ENCODE measurements around the gene NEMP2.
"Not testable (repeated sequence)": the region's sequence is repeated elsewhere in the genome, so short reads cannot be mapped to it uniquely, and the experiment has no call there.

NEMP2 gene

DNA sequence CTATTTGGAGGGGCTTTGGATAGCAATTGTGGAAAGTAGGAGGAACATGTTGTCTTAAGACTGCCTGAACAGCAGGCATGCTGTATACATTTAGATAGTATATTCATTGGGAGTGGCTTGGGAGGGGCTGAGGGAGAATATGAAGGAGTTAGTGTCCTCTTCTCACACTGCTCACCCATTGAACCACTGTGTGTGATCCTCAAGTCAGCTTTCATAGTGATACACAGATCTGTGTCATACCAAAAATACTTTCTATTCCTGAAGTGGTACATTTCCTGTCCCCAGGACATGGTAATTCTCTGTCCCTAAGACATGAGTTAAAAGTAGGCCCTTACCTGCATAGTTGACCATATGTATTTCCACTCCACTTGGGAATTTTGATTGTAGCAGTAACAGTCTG is 9.6 kb downstream of the NEMP2 start:
- no peak for DNase-seq (ENCODE audit: low read depth)

DNA sequence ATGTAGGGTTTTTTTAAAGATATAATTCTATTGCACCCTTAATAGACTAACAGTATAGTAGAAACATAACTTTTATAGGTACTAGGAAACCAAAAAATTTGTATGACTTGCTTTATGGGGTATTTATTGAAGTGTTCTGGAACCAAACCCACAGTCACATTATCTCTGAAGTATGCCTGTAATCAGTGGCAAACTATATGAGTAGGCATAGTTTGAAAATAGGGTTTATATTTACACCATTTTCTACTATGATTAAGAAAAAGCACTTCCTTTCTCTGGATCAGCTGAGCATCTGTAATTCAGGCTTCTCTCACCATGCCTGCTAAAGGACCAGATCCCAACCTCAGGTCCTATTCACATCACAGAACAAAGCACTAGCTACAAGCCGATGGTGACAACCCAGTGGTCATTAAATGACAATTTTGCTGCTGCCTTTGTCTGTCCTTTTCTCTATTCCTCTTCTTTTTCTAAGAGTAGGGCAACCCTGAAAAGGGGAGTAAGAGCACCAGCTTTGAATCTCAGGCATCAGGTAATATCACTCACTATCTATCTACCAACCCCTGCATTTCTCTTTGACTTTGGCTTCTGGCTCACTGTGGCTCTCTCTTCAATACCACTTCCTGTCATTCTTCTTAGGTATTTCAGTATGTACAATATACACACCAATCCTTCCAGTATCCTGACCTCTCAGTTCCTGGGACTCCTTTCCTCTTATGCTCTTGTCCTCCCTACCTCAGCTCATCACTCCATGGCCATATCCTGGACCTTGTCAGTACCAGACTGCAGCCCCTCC is 14.4 kb downstream of the NEMP2 start:
- no peak for DNase-seq (ENCODE audit: low read depth)

DNA sequence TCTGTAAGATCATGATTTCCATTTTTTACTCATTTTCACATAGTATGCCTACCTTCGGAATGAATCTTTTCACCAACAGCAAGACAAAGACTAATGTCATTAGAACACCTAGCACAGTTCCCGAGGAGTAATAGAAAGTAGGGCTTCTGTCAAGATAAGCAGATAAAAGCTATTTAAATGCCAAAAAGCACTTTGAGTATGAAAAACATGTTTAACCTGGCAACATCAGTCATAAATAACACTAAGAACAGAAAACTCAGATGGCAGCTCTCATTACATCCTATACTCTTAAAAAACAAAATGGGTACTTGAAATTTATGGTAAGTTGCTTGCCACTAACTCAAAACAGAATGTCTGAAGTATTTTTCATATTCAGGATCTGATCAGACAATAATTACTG is 17.1 kb downstream of the NEMP2 start:
- DNase-seq (ENCODE audit: low read depth): no peak

DNA sequence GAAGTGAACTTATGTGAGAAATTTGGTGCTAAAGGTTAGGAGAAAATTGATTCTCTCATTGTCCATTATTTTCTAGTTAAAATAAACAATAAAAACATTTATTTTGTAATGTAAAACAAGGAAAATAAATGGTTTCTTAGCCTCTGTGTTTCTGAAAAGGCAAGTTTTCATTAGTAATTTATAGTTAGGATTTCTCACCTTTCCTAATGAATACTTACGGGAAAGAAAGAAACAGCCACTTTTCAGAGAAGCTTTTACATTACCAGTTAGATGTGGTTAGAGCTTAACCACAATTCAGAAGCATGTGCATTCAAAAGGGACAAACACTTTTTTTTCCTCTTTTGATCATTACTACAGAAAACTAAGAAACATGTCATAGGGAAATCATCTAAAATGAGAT is 18.8 kb downstream of the NEMP2 start:
- no peak for DNase-seq (ENCODE audit: low read depth)

DNA sequence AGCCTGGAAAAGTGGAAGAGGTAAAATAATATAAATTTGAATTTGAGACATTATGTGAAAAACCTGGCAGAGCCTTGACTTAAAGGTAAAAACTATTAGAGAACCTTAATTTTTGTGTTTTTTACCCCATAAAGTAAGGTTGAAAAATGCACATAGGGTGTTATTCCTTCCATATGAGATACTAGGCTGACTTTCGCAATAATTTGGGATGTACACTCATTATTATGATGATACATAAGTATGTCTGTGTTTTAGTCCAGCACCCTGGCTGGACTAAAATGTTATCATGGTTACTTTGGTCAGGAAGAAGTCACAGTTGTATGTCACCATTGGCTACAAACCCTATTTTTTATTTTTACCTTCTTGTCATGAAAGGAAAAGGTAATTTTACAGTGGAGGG is 19.8 kb downstream of the NEMP2 start:
- DNase-seq (ENCODE audit: low read depth): no peak

DNA sequence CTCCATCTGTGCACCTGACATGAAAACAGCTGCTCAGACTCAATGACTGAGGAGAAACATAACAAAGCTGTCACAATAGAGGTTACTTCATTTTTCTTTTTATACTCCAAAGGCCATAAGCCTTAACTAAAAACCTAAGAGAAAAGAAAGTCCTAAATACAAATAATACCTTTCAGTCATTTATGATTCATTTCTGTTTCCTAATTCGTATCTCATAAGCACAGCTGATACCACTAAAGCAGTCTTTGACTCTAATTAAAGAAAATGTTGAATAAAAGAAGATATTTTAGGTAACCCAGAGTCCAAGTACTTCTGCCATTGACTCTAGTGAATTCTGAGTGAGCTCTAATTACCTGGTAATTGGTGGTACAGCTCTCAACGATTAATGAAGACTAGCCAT is 20.6 kb downstream of the NEMP2 start:
- no peak for DNase-seq (ENCODE audit: low read depth)

DNA sequence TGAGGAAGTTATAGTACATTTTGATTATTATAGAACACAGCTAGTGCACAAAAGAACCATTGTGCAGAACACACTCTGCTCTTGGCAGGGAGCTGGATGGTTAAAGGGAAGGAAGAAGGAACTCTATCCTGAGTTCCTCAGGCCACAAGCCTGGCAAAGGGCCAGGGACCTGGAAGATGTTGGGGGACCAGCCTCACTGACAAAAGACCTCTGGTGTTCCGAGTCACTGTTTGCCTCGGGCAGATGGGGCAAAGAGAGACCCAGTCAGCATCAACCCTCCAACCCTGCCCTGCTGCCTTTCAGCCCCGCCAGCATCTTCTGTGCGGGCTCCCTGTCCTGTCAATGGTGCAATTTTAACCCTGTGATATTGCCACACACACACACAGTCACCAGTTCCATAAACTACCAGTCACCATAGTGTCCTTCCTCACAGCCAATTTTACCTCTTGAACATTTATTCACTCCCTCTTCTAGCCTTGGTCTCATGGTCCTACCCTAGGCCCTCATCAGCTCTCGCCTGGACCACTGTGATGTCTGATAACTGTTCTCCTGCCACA is 21.9 kb downstream of the NEMP2 start:
- DNase-seq (ENCODE audit: low read depth): no peak

DNA sequence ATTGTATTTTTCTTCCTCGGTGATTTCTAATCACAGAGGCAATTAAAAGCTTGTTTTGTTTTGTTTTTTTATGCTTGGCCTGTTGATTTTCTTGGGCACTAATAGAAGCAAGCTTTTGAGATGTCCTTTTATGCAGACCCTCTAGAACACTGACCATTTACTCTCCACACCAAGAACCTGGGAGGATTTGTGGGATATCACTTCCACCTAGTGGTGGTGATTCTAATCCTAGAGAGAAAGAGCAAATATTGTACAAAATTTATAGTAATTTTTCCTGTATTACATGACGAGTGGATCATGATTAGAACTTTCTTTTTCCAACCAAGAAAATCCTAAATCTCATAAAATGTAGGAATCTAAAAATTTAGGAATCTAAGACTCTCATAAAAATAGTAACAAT is 23.4 kb downstream of the NEMP2 start:
- no peak for DNase-seq (ENCODE audit: low read depth)

DNA sequence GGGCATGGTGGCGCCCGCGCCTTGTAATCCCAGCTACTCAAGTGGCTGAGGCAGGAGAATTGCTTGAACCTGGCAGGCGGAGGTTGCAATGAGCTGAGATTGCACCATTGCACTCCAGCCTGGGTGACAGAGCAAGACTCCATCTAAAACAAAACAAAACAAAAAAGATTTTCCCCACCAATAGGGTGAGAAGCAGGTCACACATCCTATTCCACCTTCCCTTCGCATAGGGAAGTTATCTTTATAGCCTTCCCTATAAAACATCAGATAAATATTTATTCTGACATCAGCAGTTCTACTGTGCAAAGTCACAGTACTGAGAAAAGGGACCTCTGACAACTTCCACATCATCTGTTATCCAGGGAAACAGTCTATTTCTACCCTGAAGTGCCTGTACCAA is 24.6 kb downstream of the NEMP2 start:
- not testable (repeated sequence) for DNase-seq (ENCODE audit: low read depth)

DNA sequence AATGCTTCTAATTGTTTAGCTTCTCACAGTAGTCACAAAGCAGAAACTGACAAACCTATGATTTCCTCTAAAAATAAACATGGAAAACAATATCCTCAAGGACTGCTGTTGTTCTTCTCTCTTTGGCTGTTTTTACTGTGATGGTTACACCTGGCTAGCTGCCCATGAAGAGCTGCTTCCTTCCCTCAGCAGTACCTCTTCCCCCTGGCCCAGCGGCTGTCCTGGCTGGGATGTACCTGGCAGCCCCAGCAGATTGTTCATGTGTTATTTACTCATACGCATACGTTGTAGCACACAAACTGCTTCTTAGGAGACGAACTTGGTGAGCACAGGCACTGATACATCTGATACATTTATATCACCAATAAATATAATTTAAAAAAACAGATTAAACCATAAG is 27.4 kb downstream of the NEMP2 start:
- DNase-seq (ENCODE audit: low read depth): no peak

DNA sequence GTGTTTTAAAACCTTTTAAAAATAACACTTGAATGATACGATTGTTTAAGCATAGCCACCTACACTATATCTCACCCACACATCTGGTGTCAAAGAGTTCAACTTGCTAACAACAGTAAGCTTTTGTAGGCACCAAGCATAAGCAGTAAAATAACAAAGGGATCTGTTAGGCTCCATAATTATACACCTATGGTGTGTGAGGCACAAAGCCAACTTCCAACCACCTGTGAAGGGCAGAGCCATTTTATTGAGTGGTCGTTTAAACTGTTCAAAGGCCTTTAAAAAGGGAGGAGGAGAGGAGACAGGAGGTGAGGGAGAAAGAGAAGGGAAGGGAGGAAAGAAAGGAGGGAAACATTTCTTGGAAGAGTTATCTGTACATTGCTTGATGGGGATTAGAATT is 27.9 kb downstream of the NEMP2 start:
- DNase-seq (ENCODE audit: low read depth): no peak

DNA sequence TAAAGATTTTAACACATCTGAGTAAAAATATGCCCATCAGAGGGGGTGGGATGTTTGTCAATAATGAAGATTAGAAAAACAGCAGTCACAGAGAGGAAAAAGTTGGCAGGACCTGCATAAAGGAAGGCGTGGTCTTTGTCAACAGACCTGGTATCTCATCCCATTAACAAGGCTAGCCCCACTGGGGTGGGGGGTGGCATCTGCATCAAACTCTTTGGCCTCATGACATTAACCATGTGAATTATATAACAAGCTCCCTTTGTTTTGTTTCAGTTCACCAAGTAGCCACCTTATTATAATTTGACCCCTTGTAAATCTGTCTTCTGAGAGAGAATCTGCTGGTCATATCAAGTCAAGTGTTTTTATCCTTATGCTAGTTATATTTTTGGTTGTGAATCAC is 28.8 kb downstream of the NEMP2 start:
- no peak for DNase-seq (ENCODE audit: low read depth)

DNA sequence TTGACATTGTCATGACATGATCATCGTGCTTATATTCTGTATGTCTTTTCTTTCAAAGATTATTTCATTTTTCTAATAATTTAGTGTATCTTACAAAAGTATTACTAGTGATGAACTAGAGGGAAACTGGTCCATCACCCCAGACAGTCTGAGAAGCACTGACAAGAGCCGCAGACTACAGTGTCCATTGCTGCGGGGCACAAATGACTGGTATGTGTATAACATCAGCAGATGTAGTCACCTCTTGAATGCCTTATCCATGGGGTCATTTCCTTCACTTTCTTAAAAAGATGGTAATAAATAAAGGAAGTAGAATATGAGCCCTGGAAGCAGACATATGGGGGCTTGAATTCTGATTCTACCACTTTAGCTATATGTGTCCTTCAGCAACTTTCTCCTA is 29.6 kb downstream of the NEMP2 start:
- no peak for DNase-seq (ENCODE audit: low read depth)

DNA sequence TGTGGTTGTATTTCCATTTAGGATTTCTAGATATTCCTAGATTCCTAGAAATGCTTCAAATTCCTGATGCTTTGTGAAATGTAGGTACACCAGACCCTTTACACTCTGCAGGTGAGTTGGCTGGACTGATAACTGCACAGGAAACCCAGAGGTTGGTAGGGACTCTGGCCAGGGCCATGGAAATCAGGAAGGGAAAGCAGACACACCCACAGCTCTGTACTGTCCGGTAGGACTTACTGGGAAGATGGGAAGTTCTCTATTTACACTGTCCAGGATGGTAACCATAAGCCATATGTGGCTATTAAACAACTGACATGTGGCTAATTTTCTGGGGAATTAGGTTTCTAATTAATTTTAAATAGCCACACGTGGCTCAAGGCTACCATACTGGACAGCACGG is 31.4 kb downstream of the NEMP2 start:
- no peak for DNase-seq (ENCODE audit: low read depth)

DNA sequence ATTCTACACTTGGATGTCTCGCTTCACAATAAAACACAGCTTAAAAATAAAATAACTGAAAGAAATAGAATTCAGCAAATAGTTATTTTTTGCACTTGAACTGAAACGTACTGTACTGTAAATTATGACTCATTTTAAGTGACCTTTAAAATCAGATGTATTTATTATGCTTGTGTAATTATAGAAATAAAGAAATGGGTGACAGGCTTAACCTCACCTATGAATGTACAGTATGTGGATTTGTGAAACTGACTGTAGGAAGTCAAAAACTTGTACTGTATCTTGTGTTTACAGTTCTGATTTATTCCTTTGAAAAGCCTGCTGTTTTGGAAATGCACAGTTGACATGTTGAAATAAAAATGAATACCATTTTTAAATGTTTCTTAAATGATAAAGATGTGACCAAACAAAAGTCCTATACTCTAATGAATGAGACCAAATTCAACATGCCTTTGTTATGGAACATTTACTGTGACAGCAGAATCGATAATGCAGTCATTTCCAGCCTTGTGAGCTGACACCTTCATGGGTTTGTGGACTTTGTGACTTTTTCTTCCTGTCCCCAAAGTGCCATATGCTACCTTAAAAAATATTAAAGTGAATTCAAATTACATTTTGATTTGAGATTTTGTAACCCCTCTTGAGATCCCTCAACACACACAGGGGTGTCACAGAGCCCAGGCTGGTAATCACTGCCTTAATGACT is 32.7 kb downstream of the NEMP2 start:
- DNase-seq (ENCODE audit: low read depth): no peak

DNA sequence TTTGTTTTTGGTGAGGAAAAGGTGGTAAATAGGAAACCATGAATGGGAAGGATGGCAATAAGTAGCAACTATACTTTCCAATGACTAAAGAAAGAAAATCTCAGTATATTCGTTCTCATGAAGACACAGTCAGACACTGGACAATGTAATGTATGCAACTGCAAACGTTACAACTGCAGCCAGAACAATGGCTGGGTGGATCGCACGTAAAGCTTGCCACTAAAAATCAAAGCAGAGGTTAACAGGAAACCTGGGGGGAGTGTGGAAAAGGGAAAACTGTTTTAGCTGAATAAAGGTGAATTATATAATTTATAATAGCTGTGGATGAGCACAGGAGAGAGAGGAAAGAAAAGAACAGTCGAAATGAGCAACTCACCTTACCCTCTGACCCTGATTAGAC is 33.3 kb downstream of the NEMP2 start:
- no peak for DNase-seq (ENCODE audit: low read depth)

DNA sequence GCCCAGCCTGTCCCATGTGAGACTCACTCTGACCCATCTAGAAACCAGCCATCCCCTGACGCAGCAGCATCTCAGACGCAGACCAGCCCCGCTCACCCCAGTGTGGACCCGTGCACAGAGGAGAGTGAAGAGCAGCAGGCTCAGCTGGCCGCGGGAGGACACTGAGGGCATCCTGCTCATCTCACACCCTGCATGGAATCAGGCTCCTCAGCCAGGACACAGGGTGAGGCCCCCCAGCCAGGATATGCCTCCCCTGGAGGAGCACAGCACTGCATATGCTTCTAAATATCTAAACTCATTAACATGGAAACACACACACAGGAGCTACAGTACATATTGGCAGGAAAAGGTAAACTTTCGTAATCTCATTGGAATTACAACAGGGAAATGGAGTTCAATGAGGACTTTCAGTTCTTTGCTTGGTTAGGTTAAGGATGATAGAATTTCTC is 34.4 kb downstream of the NEMP2 start:
- DNase-seq (ENCODE audit: low read depth): no peak

DNA sequence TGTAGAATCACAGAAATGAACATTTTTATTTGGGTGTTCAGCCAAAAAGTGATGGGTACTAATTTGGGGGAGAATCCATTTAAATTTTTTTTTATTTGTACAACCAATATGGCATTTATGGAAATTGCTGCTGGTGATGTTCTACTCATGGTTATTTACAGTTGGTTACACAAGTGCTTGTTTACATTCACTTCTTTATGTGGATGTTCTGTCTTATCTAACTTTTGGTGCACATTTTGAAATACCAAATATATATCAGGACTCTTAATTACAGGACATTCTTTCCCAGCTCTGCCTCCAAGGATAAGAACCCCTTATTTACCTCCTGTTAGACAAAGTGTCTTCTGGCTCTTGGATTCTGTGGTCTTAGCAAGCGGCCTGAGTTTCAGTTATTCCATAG is 35.2 kb downstream of the NEMP2 start:
- no peak for DNase-seq (ENCODE audit: low read depth)

DNA sequence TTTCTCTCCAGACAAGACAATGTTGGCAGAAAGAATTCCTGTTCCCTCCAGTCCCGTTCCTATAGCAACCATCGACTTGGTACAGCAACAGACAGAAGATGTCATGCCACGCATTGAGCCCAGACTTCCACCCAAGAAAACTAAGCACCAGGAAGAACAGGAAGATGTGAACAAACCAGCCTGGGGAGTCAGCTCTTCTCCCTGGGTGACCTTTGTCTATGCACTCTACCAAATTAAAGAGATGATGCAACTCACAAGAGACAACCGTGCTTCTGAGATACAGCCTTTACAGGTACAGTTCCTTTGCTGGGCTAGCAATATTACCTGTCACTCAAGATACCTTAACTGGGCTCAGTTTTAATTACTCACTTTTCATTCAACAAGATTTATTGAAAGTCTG is 37.1 kb downstream of the NEMP2 start:
- no peak for DNase-seq (ENCODE audit: low read depth)

DNA sequence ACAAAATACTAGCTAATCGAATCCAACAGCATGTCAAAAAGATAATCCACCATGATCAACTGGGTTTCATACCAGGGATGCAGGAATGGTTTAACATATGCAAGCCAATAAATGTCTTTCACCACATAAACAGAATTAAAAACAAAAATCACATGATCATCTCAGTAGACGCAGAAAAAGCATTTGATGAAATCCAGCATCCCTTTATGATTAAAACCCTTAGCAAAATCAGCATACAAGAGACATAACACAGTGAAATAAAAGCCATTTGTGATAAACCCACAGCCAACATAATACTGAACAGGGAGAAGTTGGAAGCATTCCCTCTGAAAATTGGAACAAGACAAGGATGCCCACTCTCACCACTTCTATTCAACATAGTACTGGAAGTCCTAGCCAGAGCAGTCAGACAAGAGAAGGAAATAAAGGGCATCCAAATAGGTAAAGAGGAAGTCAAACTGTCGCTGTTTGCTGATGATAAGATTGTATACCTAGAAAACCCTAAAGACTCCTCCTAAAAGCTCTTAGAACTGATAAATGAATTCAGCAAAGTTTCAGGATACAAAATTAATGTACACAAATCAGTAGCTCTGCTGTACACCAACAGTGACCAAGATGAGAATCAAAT is 39.8 kb downstream of the NEMP2 start:
- DNase-seq (ENCODE audit: low read depth): not testable (repeated sequence)

DNA sequence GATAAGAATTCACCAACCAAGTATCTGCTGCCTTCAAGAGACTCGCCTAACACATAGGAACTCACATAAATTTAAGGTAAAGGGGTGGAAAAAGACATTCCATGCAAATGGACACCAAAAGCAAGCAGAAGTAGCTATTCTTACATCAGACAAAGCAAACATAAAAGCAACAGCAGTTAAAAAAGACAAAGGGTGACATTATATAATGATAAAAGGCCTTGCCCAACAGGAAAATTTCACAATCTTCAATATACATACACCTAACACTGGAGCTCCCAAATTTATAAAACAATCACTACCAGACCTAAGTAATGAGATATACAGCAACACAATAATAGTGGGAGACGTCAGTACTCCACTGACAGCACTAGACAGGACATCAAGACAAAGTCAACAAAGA is 41.4 kb downstream of the NEMP2 start:
- DNase-seq (ENCODE audit: low read depth): no peak

DNA sequence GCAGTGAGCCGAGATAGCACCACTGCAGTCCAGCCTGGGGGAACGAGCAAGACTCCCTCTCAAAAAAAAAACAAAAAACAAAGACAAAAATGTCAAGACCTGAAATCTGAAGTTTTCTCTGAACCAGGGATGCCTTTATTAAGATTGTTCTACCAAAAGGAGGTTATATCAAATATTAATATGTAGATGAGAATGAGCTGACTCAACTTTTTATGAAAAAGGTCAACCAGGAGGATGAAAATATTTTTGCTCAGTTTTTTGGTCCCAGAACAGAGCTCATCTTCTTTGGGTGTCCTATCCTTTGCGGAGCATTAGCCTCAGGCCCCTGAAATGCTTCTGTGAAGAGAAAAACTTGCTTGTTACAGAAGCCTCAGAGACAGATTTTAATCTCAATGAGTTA is 44.0 kb downstream of the NEMP2 start:
- no peak for DNase-seq (ENCODE audit: low read depth)

DNA sequence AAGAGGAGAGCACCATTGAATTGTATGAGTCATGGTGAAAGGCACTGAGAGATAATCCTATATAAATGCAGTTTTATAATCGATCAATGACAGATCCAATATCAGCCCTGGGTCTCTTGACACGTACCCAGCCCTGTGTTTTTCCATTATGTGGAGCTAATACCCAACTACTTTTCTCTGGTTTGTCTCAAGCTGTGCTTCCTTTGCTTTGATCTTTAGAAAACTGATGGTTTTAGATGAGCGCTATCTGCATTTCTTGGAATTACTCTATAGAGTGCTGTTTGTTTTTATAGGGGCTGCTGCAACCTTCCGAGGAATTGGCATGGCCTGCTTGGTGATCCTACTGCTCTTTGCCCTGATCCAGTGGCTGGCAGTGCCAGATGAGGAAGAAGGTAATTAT is 45.0 kb downstream of the NEMP2 start:
- DNase-seq (ENCODE audit: low read depth): no peak

All from stimulated activated CD8-positive, alpha-beta memory T cell treated with anti-CD3 and anti-CD28 coated beads, Interleukin-4, amount 100 ng/mL, for 24 hours (primary cell).